Upper lobe of left lung (tissue), 4 donors: ENCODE data around the gene OR8G1.

Experiments used
- EP300 ChIP-seq, 4 donors: sonication (generic); formaldehyde crosslinking; IDR thresholded peaks; one replicate each; pipeline ENCODE4 v1.5.1; 2017; ENCODE audit warnings: antibody characterized with exemption in 4 of 4, control low read depth in 2 of 4
- POLR2A ChIP-seq, 4 donors: fragments of 450-650 bp; IDR thresholded peaks; one replicate each; pipeline ENCODE4 v1.5.1; 2016 to 2017; ENCODE audit warnings: antibody characterized with exemption in 4 of 4, mild to moderate bottlenecking in 2 of 4
- POLR2AphosphoS5 ChIP-seq, 2 donors: sonication (generic); formaldehyde crosslinking; IDR thresholded peaks; one replicate each; pipeline ENCODE4 v1.5.1; 2017; ENCODE audit warnings: antibody characterized with exemption in 2 of 2
- TF ChIP-seq, protein P1 (sequence below), 6 experiments: fragments of 450-650 bp in 4 of 6; fragments of 200-600 bp in 2 of 6; sonication (generic) in 2 of 6; IDR thresholded peaks; one replicate each; pipeline ENCODE4 v1.5.1; 2016 to 2019; ENCODE audit warnings: antibody characterized with exemption in 6 of 6

DNA sequence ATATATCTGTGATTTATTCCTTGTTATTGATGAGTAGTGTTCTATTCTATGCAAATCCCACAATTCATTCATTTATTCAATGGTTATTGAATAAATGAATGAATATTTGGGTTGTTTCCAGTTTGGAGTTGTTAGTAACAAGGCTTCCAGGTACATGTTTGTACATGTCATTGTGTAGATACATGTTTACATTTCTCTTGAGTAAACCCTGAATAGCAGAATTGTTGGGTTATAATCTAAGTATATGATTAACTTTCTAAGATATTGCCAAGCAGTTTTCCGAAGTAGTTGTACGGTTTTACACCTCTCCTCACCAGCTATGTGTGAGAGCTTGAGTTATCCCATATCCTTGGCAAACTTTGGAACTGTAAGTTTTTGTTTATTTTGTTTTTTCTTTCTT lies 18.5 kb upstream of the OR8G1 start:
- TF ChIP-seq POLR2A (IDR thresholded peaks at IDR 0.05), result no peak
- TF ChIP-seq, protein P1, sequence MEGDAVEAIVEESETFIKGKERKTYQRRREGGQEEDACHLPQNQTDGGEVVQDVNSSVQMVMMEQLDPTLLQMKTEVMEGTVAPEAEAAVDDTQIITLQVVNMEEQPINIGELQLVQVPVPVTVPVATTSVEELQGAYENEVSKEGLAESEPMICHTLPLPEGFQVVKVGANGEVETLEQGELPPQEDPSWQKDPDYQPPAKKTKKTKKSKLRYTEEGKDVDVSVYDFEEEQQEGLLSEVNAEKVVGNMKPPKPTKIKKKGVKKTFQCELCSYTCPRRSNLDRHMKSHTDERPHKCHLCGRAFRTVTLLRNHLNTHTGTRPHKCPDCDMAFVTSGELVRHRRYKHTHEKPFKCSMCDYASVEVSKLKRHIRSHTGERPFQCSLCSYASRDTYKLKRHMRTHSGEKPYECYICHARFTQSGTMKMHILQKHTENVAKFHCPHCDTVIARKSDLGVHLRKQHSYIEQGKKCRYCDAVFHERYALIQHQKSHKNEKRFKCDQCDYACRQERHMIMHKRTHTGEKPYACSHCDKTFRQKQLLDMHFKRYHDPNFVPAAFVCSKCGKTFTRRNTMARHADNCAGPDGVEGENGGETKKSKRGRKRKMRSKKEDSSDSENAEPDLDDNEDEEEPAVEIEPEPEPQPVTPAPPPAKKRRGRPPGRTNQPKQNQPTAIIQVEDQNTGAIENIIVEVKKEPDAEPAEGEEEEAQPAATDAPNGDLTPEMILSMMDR (IDR thresholded peaks at IDR 0.05), result no peak
- no peak for TF ChIP-seq POLR2AphosphoS5 (IDR thresholded peaks at IDR 0.05)
- no peak for TF ChIP-seq EP300 (IDR thresholded peaks at IDR 0.05)
